ENCODE measurements around the gene TMEM135. TPM values are rescaled to one million over a fixed set of nuclear protein-coding genes. Genes with fewer than 3 reads are reported as not detected.

TMEM135 gene
- total RNA-seq, 1 donor from 2014 or later, result 22.3 TPM

DNA sequence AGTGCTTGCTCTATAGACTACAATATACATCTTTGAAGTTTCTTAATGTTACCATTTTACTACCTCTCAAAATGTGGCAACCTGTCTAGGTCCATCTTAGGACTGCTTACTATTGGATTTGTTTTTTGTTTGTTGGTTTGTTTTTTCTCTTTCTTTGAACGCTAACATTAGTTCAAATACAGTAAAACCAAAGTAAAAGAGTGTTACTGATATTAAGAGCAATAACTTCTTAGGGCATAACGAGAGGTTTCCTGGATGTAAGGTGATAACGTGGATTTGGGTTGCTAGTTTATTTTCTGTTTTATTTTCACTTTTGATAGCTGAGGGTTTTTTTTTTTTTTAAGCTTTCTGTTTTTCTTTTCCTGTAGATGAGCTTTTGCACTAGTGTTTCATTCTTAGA, 43.6 kb downstream of the TMEM135 start:
- intact Hi-C loops (cut with DNase I), result no loop called here

DNA sequence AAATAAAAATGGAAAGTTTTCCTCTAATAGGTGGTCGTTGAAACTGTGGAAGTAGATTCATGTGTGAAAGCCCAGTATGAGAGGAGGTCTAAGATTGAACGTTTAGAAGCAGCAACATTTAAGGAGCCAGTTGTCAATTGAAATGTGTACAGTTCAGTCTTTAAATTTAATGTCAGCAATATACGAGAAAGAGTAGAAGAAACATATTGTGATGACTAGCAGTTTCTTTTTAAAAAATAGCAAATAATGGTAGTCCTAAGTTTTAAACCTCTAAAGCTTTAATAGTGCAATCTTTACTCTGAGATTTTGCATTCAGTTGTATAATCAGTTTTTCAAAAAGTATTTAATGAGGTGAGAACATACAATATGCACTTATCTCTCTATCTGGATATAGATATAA, 44.9 kb downstream of the TMEM135 start:
- no peak for DNase-seq
- Histone ChIP-seq H3K27ac (no peak overlapping the region), H3K36me3 (no peaks in the 10 kb centered on the region), H3K4me1 (peaks cover 17% of the 10 kb centered on the region), H3K9me3 (no peaks in the 10 kb centered on the region), H3K27me3 (ENCODE audit: low read depth) (no peaks in the 10 kb centered on the region), H3K4me3 (no peak overlapping the region)
- no peak for ATAC-seq
- TF ChIP-seq, protein P1, sequence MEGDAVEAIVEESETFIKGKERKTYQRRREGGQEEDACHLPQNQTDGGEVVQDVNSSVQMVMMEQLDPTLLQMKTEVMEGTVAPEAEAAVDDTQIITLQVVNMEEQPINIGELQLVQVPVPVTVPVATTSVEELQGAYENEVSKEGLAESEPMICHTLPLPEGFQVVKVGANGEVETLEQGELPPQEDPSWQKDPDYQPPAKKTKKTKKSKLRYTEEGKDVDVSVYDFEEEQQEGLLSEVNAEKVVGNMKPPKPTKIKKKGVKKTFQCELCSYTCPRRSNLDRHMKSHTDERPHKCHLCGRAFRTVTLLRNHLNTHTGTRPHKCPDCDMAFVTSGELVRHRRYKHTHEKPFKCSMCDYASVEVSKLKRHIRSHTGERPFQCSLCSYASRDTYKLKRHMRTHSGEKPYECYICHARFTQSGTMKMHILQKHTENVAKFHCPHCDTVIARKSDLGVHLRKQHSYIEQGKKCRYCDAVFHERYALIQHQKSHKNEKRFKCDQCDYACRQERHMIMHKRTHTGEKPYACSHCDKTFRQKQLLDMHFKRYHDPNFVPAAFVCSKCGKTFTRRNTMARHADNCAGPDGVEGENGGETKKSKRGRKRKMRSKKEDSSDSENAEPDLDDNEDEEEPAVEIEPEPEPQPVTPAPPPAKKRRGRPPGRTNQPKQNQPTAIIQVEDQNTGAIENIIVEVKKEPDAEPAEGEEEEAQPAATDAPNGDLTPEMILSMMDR (IDR thresholded peaks at IDR 0.05), result no peak
- intact Hi-C loops (cut with DNase I), result no loop called here

More for the DNA sequence above, 43.6 kb downstream of the TMEM135 start:
- Histone ChIP-seq H3K27ac (no peak overlapping the region), H3K4me1 (peaks cover 17% of the 10 kb centered on the region), H3K27me3 (ENCODE audit: low read depth) (no peaks in the 10 kb centered on the region), H3K36me3 (peaks cover 8% of the 10 kb centered on the region), H3K4me3 (peak overlapping the region; percentile 19), H3K9me3 (no peaks in the 10 kb centered on the region)
- DNase-seq, result no peak
- TF ChIP-seq, protein P1 (IDR thresholded peaks at IDR 0.05), result no peak
- ATAC-seq, result no peak

DNA sequence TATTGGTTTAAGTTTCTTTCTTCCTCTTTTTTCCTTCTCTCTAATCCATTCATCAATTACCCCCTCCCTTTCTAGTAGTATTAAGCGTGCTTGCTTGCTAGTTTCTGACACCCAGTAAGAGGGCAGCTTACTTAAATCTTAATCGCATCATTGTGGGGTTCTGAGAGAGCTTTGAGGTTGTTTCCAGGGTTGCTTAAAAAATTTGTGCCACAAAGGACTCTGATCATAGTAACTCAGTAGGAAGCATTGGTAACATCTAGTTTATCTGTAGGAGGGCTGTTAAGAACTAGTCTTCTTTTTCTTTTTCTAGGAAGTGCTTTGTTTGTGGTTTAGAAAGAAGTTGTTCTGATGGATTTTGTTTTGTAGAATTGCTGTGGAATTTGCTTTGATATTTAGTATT, 45.3 kb downstream of the TMEM135 start:
- no peak overlapping the region for H3K4me3 ChIP-seq
- DNase-seq (no peak), ATAC-seq (no peak)
- no peak overlapping the region for H3K27ac ChIP-seq
- TF ChIP-seq, protein P1 (IDR thresholded peaks at IDR 0.05), result no peak
- H3K36me3 ChIP-seq, result no peaks in the 10 kb centered on the region
- no peaks in the 10 kb centered on the region for H3K27me3 ChIP-seq (ENCODE audit: low read depth)
- peaks cover 17% of the 10 kb centered on the region for H3K4me1 ChIP-seq
- intact Hi-C loops (cut with DNase I), result no loop called here
- no peaks in the 10 kb centered on the region for H3K9me3 ChIP-seq

DNA sequence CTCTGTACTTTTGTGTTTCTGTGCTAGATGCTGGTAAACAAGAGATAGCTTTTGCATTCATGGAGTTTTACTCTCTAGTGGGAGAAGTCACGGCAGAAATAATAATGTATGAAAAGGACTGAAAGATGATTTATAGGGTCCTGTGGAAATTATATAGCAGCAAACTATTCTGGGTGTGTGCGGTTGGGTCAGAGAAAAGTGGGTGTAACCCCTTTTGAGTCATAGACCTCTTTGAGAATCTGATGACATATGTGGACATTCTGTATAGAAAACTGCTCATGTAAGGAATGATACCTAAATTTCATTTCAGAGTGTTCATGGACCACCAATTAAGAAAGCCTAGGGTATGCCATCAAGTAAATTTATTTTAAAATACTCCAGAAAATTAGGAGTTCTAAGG, 54.4 kb downstream of the TMEM135 start:
- DNase-seq (no peak), ATAC-seq (no peak)
- Histone ChIP-seq H3K4me1 (no peaks in the 10 kb centered on the region), H3K4me3 (no peak overlapping the region), H3K9me3 (peaks cover 15% of the 10 kb centered on the region), H3K36me3 (peaks cover 6% of the 10 kb centered on the region), H3K27ac (no peak overlapping the region), H3K27me3 (ENCODE audit: low read depth) (no peaks in the 10 kb centered on the region)
- intact Hi-C loops (cut with DNase I), result no loop called here
- TF ChIP-seq, protein P1 (IDR thresholded peaks at IDR 0.05), result no peak

DNA sequence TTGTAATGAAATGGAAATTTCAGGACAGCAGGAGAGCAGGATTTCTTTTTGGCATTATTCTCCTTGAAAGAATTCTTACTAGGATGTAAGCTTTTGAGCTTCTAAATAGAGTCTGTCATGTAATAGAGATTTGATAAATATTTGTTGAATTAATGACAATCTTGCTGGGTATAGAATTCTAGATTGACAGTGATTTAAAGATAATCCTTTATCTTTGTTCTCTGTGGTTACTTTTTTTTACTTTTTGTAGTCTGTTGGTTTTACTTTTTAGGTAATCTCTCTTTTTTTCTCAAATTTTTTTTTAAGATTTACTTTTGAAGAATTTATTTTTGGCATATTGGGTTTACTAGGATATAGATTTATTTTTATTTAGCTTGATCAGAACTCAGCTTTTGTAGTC, 54.8 kb downstream of the TMEM135 start:
- no peak overlapping the region for H3K27ac ChIP-seq
- TF ChIP-seq, protein P1 (IDR thresholded peaks at IDR 0.05), result no peak
- peaks cover 6% of the 10 kb centered on the region for H3K36me3 ChIP-seq
- H3K9me3 ChIP-seq, result peaks cover 15% of the 10 kb centered on the region
- no peaks in the 10 kb centered on the region for H3K4me1 ChIP-seq
- no peaks in the 10 kb centered on the region for H3K27me3 ChIP-seq (ENCODE audit: low read depth)
- ATAC-seq (no peak), DNase-seq (no peak)
- intact Hi-C loops (cut with DNase I), result no loop called here
- H3K4me3 ChIP-seq, result no peak overlapping the region

DNA sequence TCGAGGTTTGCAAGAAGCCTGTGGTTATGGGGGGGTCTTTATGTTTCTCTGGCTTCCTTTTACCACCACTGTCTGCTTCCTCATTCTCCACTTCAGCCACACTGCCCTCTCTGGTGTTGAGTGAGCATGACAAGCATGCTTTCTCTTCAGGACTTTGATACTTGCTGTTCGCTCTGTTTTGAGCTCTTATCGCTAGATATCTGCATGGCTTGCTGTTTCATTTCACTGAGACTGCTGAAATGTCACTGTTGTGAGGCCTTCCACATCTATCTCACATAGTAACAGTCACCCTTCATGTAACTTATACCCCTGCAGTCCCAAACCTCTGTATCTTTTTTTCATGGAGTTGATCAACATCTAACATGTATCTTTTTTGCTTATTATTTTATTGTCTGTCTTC, 59.8 kb downstream of the TMEM135 start:
- Histone ChIP-seq H3K36me3 (peaks cover 6% of the 10 kb centered on the region), H3K4me1 (no peaks in the 10 kb centered on the region), H3K27ac (no peak overlapping the region), H3K27me3 (ENCODE audit: low read depth) (no peaks in the 10 kb centered on the region), H3K9me3 (peaks cover 8% of the 10 kb centered on the region), H3K4me3 (no peak overlapping the region)
- no peak for DNase-seq
- TF ChIP-seq, protein P1 (IDR thresholded peaks at IDR 0.05), result peak; percentile 65
- ATAC-seq, result peak; percentile 66 to 81
- intact Hi-C loops (cut with DNase I), result no loop called here
